ENCODE data around the gene RALB.

RALB gene

GRCh38 chr2:120324933-120325332, 72.3 kb downstream of the RALB start:
- TF ChIP-seq GATA2 (IDR thresholded peaks at IDR 0.05; ENCODE audit: low read depth, low read length) (no peak), GATA3 (IDR thresholded peaks at IDR 0.05; ENCODE audit: low read depth, low read length) (no peak)

- TF ChIP-seq GATA3 (IDR thresholded peaks at IDR 0.05; ENCODE audit: low read depth, low read length), result no peak
- TF ChIP-seq GATA2 (IDR thresholded peaks at IDR 0.05; ENCODE audit: low read depth, low read length), result no peak
Measured at GRCh38 chr2:120326066-120326465, 73.4 kb downstream of the RALB start.

GRCh38 chr2:120330946-120331822, 78.5 kb downstream of the RALB start:
- TF ChIP-seq GATA2 (IDR thresholded peaks at IDR 0.05; ENCODE audit: low read depth, low read length), result no peak
- TF ChIP-seq GATA3 (IDR thresholded peaks at IDR 0.05; ENCODE audit: low read depth, low read length), result no peak

GRCh38 chr2:120331903-120332302, 79.3 kb downstream of the RALB start:
- TF ChIP-seq GATA3 (IDR thresholded peaks at IDR 0.05; ENCODE audit: low read depth, low read length) (no peak), GATA2 (IDR thresholded peaks at IDR 0.05; ENCODE audit: low read depth, low read length) (no peak)

- TF ChIP-seq GATA3 (IDR thresholded peaks at IDR 0.05; ENCODE audit: low read depth, low read length) (no peak), GATA2 (IDR thresholded peaks at IDR 0.05; ENCODE audit: low read depth, low read length) (no peak)
Measured at GRCh38 chr2:120332384-120332783, 79.7 kb downstream of the RALB start.

- no peak for TF ChIP-seq GATA3 (IDR thresholded peaks at IDR 0.05; ENCODE audit: low read depth, low read length)
- TF ChIP-seq GATA2 (IDR thresholded peaks at IDR 0.05; ENCODE audit: low read depth, low read length), result no peak
Measured at GRCh38 chr2:120334068-120334467, 81.4 kb downstream of the RALB start.

- TF ChIP-seq GATA2 (IDR thresholded peaks at IDR 0.05; ENCODE audit: low read depth, low read length) (no peak), GATA3 (IDR thresholded peaks at IDR 0.05; ENCODE audit: low read depth, low read length) (no peak)
Measured at GRCh38 chr2:120336749-120337148, 84.1 kb downstream of the RALB start.

- TF ChIP-seq GATA2 (IDR thresholded peaks at IDR 0.05; ENCODE audit: low read depth, low read length) (no peak), GATA3 (IDR thresholded peaks at IDR 0.05; ENCODE audit: low read depth, low read length) (no peak)
Measured at GRCh38 chr2:120338015-120338414, 85.4 kb downstream of the RALB start.

GRCh38 chr2:120341977-120342376, 89.3 kb downstream of the RALB start:
- TF ChIP-seq GATA3 (IDR thresholded peaks at IDR 0.05; ENCODE audit: low read depth, low read length), result no peak
- TF ChIP-seq GATA2 (IDR thresholded peaks at IDR 0.05; ENCODE audit: low read depth, low read length), result no peak

- no peak for TF ChIP-seq GATA2 (IDR thresholded peaks at IDR 0.05; ENCODE audit: low read depth, low read length)
- TF ChIP-seq GATA3 (IDR thresholded peaks at IDR 0.05; ENCODE audit: low read depth, low read length), result no peak
Measured at GRCh38 chr2:120342446-120342845, 89.8 kb downstream of the RALB start.

GRCh38 chr2:120343100-120343432, 90.4 kb downstream of the RALB start:
- no peak for TF ChIP-seq GATA2 (IDR thresholded peaks at IDR 0.05; ENCODE audit: low read depth, low read length)
- no peak for TF ChIP-seq GATA3 (IDR thresholded peaks at IDR 0.05; ENCODE audit: low read depth, low read length)

GRCh38 chr2:120343433-120344105, 90.9 kb downstream of the RALB start:
- TF ChIP-seq GATA2 (IDR thresholded peaks at IDR 0.05; ENCODE audit: low read depth, low read length) (no peak), GATA3 (IDR thresholded peaks at IDR 0.05; ENCODE audit: low read depth, low read length) (no peak)

Data from SH-SY5Y (cell line).